GM21723 (cell line): ENCODE data around the gene ZNF219.

Experiments used
- ATAC-seq: cut with Tn5 transposase; IDR thresholded peaks from one replicate; pipeline ENCODE4 v1.9.1; 2021; ENCODE audit warnings: mild to moderate bottlenecking, moderate library complexity; ENCODE audit not compliant: unreplicated experiment

The ZNF219 gene

GRCh38 chr14:21088687-21089086, 9.8 kb downstream of the ZNF219 start:
- no peak for ATAC-seq

GRCh38 chr14:21087294-21088091, 11.0 kb downstream of the ZNF219 start:
- no peak for ATAC-seq

GRCh38 chr14:21086908-21087293, 11.6 kb downstream of the ZNF219 start:
- no peak for ATAC-seq

- ATAC-seq = no peak
Measured at GRCh38 chr14:21084998-21085853, 13.2 kb downstream of the ZNF219 start.

- no peak for ATAC-seq
Measured at GRCh38 chr14:21084396-21084795, 14.1 kb downstream of the ZNF219 start.

- no peak for ATAC-seq
Measured at GRCh38 chr14:21083565-21084325, 14.7 kb downstream of the ZNF219 start.

GRCh38 chr14:21081521-21082142, 16.8 kb downstream of the ZNF219 start:
- no peak for ATAC-seq

- ATAC-seq = no peak
Measured at GRCh38 chr14:21078726-21079125, 19.7 kb downstream of the ZNF219 start.

GRCh38 chr14:21078287-21078686, 20.2 kb downstream of the ZNF219 start:
- ATAC-seq = no peak

GRCh38 chr14:21077672-21078071, 20.8 kb downstream of the ZNF219 start:
- ATAC-seq = no peak

- ATAC-seq = no peak
Measured at GRCh38 chr14:21075719-21076437, 22.6 kb downstream of the ZNF219 start.

- ATAC-seq = no peak
Measured at GRCh38 chr14:21074398-21075272, 23.8 kb downstream of the ZNF219 start.

- ATAC-seq = no peak
Measured at GRCh38 chr14:21073921-21074320, 24.5 kb downstream of the ZNF219 start.

GRCh38 chr14:21072781-21073339, 25.6 kb downstream of the ZNF219 start:
- no peak for ATAC-seq

GRCh38 chr14:21072031-21072473, 26.4 kb downstream of the ZNF219 start:
- no peak for ATAC-seq

GRCh38 chr14:21071225-21072030, 27.0 kb downstream of the ZNF219 start:
- ATAC-seq = peak; percentile 73

- peak; percentile 13 for ATAC-seq
Measured at GRCh38 chr14:21070610-21071224, 27.7 kb downstream of the ZNF219 start.
